ENCODE data around the gene RAET1G. TPM values are rescaled to one million over a fixed set of nuclear protein-coding genes. Genes with fewer than 3 reads are reported as not detected.
"Not testable (repeated sequence)": the region's sequence is repeated elsewhere in the genome, so short reads cannot be mapped to it uniquely, and the experiment has no call there.

RAET1G gene
- total RNA-seq, 1 donor from 2014 or later, result 3.8 TPM

- Mint-ChIP-seq H3K27me3 (ENCODE audit: unreplicated experiment) (peaks cover 25% of the 10 kb centered on the region), H3K4me3 (ENCODE audit: unreplicated experiment) (peak overlapping the region; percentile 99), H3K9me3 (ENCODE audit: unreplicated experiment) (no peaks in the 10 kb centered on the region), H3K4me1 (ENCODE audit: unreplicated experiment) (peaks cover 41% of the 10 kb centered on the region), H3K27ac (ENCODE audit: unreplicated experiment) (peak overlapping the region; percentile 85), H3K36me3 (ENCODE audit: low read depth, unreplicated experiment) (peaks cover 3% of the 10 kb centered on the region)
- TF ChIP-seq CTCF (IDR thresholded peaks at IDR 0.05; ENCODE audit: unreplicated experiment), result no peak
- no peak for DNase-seq (ENCODE audit: low spot score)
These were observed 39.7 kb upstream of the RAET1G start for GRCh38 chr6:149962461-149963211.

DNA sequence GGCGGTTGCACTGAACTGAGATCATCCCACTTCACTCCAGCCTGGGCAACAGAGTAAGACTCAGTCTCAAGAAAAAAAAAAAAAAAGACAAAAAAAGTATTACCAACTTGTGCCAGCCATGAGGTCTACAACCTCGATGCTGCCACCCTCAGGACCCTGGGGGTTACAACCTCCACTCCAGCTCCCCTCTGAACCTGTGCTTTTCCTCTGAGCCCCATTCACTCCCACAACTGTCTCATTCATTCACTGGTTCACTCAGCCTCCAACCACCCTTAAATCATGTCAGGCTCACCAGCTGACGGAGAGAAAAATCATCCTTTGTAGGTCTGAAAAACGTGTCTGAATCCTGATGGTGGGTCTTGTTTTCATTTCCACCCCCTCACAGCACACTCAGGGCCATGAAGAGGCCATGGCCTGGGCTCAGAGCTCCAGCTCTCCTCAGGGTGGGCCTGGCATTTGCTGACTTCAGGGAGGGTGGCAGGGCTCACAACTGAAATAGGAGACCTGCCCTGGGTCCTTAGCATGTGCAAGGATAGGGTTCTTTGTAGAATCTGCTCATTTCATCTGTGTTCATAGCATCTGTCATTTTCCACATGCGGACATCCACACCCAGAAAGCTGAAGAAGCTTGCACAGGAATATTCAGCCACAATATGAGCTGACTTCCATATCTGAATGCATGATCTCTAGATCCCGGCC, 39.0 kb upstream of the RAET1G start:
- no peaks in the 10 kb centered on the region for H3K9me3 Mint-ChIP-seq (ENCODE audit: unreplicated experiment)
- peak overlapping the region; percentile 4 for H3K4me3 Mint-ChIP-seq (ENCODE audit: unreplicated experiment)
- no peak for TF ChIP-seq CTCF (IDR thresholded peaks at IDR 0.05; ENCODE audit: unreplicated experiment)
- peak; percentile 68 for DNase-seq (ENCODE audit: low spot score)
- H3K4me1 Mint-ChIP-seq (ENCODE audit: unreplicated experiment), result peaks cover 41% of the 10 kb centered on the region
- H3K27ac Mint-ChIP-seq (ENCODE audit: unreplicated experiment), result no peak overlapping the region
- H3K27me3 Mint-ChIP-seq (ENCODE audit: unreplicated experiment), result peaks cover 25% of the 10 kb centered on the region
- no peaks in the 10 kb centered on the region for H3K36me3 Mint-ChIP-seq (ENCODE audit: low read depth, unreplicated experiment)

- Mint-ChIP-seq H3K27me3 (ENCODE audit: unreplicated experiment) (peaks cover 16% of the 10 kb centered on the region), H3K27ac (ENCODE audit: unreplicated experiment) (no peak overlapping the region), H3K4me3 (ENCODE audit: unreplicated experiment) (no peak overlapping the region), H3K36me3 (ENCODE audit: low read depth, unreplicated experiment) (no peaks in the 10 kb centered on the region), H3K9me3 (ENCODE audit: unreplicated experiment) (no peaks in the 10 kb centered on the region), H3K4me1 (ENCODE audit: unreplicated experiment) (peaks cover 46% of the 10 kb centered on the region)
- no peak for DNase-seq (ENCODE audit: low spot score)
- TF ChIP-seq CTCF (IDR thresholded peaks at IDR 0.05; ENCODE audit: unreplicated experiment), result no peak
These were observed 37.6 kb upstream of the RAET1G start for GRCh38 chr6:149960488-149960887.

- not testable (repeated sequence) for H3K36me3 Mint-ChIP-seq (ENCODE audit: low read depth, unreplicated experiment); DNase-seq (ENCODE audit: low spot score); H3K4me3 Mint-ChIP-seq (ENCODE audit: unreplicated experiment); H3K27ac Mint-ChIP-seq (ENCODE audit: unreplicated experiment); H3K9me3 Mint-ChIP-seq (ENCODE audit: unreplicated experiment)
- peaks cover 14% of the 10 kb centered on the region for H3K27me3 Mint-ChIP-seq (ENCODE audit: unreplicated experiment)
- H3K4me1 Mint-ChIP-seq (ENCODE audit: unreplicated experiment), result peaks cover 47% of the 10 kb centered on the region
These were observed 36.9 kb upstream of the RAET1G start for GRCh38 chr6:149959806-149960205.

- not testable (repeated sequence) for DNase-seq (ENCODE audit: low spot score); H3K36me3 Mint-ChIP-seq (ENCODE audit: low read depth, unreplicated experiment); H3K27me3 Mint-ChIP-seq (ENCODE audit: unreplicated experiment); H3K4me3 Mint-ChIP-seq (ENCODE audit: unreplicated experiment); H3K9me3 Mint-ChIP-seq (ENCODE audit: unreplicated experiment)
- H3K4me1 Mint-ChIP-seq (ENCODE audit: unreplicated experiment), result peaks cover 35% of the 10 kb centered on the region
- peak overlapping the region; percentile 92 for H3K27ac Mint-ChIP-seq (ENCODE audit: unreplicated experiment)
These were observed 35.2 kb upstream of the RAET1G start for GRCh38 chr6:149958124-149958523.

DNA sequence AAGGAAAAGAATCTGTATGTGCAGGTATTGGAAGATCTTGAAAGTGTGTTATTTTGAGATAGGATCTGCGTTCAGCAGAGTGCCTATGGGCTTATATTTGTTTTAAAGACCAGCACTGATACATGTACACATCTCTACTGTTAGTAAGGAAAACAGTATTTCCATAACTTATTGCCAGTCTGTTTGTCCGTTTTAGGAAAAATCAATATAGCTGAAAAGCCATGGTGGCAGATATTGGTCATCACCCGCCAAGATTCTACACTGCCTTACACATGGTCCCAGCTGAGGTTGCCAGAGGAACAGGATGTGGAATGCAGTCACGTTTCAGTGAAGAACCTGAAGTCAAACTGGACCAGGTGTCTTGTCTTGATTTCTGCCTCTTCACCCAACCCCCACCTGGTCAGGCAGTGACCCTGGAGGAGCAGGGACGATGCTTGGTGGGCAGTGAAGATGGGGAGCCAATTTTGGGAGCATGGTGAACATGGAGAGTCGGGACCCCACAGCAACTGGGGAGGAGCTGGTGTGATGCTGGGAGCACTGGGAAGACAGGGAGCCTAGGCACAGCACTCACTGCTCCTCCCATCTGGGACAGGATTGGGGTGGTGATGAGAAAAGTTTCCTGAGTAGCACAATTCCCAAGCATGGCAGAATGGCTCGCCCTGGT, 32.9 kb upstream of the RAET1G start:
- H3K27me3 Mint-ChIP-seq (ENCODE audit: unreplicated experiment); DNase-seq (ENCODE audit: low spot score); H3K36me3 Mint-ChIP-seq (ENCODE audit: low read depth, unreplicated experiment); H3K4me3 Mint-ChIP-seq (ENCODE audit: unreplicated experiment); H3K9me3 Mint-ChIP-seq (ENCODE audit: unreplicated experiment); H3K27ac Mint-ChIP-seq (ENCODE audit: unreplicated experiment): not testable (repeated sequence)
- peaks cover 32% of the 10 kb centered on the region for H3K4me1 Mint-ChIP-seq (ENCODE audit: unreplicated experiment)

- Mint-ChIP-seq H3K27me3 (ENCODE audit: unreplicated experiment) (peaks cover 12% of the 10 kb centered on the region), H3K27ac (ENCODE audit: unreplicated experiment) (peak overlapping the region; percentile 76), H3K4me3 (ENCODE audit: unreplicated experiment) (peak overlapping the region; percentile 77), H3K4me1 (ENCODE audit: unreplicated experiment) (peaks cover 32% of the 10 kb centered on the region)
- DNase-seq (ENCODE audit: low spot score); H3K36me3 Mint-ChIP-seq (ENCODE audit: low read depth, unreplicated experiment); H3K9me3 Mint-ChIP-seq (ENCODE audit: unreplicated experiment): not testable (repeated sequence)
These were observed 32.2 kb upstream of the RAET1G start for GRCh38 chr6:149954984-149955653.

GRCh38 chr6:149954328-149954983, 31.5 kb upstream of the RAET1G start:
- peaks cover 16% of the 10 kb centered on the region for H3K27me3 Mint-ChIP-seq (ENCODE audit: unreplicated experiment)
- H3K4me3 Mint-ChIP-seq (ENCODE audit: unreplicated experiment); H3K36me3 Mint-ChIP-seq (ENCODE audit: low read depth, unreplicated experiment); DNase-seq (ENCODE audit: low spot score); H3K9me3 Mint-ChIP-seq (ENCODE audit: unreplicated experiment); H3K27ac Mint-ChIP-seq (ENCODE audit: unreplicated experiment): not testable (repeated sequence)
- H3K4me1 Mint-ChIP-seq (ENCODE audit: unreplicated experiment), result peaks cover 31% of the 10 kb centered on the region
